ENCODE results near the gene ATP8A2.
"Not testable (repeated sequence)": the region's sequence is repeated elsewhere in the genome, so short reads cannot be mapped to it uniquely, and the experiment has no call there.

Gene ATP8A2

DNA sequence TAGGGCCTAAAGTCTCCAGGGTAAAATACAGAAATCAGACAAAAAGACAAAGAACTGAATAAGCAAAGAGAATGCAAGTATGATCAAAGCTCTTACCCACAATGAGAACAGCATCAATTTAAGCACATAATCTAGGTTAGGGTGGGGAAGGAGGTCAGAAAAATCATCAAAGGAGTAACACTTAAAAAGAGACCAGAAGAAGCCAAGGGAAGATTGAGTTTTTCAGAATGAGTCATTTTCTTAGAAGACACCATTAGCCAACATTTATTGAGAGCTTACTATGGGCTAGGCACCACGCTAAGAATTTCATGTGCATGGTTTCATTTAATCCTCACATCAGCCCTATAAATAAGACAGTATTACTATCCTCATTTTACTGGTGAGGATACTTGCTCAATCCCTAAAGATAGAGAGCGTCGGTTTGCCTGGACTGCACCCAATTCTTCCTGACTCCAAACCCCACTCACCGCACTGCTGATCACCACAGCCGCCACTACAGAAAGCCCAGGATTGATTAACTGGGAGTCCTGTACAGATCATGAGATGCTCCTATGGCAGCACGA lies 681.7 kb downstream of the ATP8A2 start:
- DNase-seq: no peak

DNA sequence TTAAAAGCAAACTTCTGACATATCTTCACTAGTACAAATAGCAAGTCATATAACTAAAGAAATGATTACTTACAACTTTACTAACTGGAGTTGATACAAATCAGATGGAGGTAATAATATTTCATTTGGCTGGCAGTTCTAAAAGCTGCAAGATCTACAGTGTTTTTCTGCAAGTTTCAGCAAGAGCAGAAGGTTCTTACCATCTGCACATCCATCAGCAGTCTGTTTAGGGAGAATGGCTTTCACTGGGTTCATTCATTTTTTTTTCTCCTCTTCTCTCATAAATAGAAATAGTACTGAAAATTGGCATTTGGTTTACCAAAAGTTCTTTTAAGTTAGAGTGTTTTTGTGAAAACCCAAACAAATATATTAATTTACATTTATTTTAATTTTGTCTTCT lies 683.1 kb downstream of the ATP8A2 start:
- no peak for DNase-seq

DNA sequence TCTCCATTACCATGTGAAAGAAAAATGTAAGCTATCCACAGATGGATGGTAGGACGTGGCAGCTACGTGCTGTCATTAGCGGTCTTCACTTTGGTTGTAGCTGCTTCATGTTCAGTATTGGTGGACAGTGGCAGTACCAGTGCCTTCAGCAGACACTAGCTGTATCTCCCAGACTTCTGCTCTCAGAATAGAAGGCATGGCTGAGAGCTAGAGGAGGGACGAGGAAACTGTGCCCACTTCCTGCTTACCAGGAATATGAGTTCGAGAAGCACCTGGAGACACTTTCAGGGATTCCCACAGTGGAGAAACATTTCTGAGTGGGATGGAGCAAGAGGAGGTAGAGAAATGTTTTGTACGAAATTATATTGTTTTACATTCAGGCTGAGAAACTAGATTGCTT lies 686.9 kb downstream of the ATP8A2 start:
- no peak for DNase-seq

DNA sequence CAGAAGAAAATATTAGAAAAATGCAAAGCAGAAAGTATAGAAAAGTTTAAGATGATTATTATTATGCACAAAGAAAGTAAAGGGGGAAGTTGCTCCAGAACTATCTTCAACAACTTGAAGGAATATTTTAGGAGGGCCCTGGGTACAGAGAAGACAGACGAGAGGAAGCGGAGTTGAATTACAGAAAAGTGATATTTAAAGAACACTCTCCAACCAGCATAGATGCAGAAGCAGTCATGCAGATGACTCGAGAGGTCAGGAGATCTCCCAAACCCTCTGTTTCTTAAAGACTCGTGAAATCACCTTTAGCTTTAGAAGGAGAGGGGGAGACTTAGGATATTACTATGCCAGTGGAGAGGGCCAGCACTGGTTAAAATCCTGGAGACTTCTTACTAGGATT lies 688.6 kb downstream of the ATP8A2 start:
- DNase-seq: no peak

DNA sequence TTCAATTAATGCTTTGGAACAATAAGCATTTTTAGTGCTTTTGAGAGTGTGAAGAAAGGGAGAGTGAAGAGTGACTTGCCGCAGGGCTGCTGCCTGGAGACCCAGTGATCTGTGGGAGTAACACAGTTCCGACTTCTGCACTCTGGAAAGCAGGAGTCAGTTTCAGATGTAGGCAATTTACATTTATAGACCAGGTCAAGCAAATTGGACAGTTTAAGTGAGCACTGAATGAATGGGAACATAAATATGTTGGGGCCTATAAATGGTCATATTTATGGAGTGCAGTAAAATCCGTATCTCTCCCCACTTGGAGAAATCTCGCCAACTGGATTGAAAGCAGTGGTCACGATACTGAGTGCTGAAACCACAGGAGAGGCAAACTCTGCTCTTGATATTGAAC lies 689.5 kb downstream of the ATP8A2 start:
- DNase-seq: no peak

DNA sequence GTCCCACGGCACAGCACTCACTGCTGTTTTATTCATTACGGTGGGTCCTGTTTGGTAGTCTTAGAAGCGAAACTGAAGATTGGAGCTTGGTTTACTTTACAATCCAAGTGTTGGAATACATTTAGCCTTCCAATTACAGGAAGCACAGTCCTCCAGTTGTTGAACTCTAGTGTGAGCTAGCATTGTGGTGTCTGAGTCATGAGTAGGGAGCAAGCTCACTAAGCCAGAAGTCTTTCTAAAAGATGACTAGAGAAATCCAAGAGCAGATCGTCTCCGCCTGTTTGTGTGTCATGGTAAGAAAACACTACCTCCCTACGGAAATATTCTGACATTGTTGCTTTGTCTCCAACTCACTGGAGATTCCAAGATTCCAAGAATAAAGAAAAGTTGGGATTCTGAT lies 690.2 kb downstream of the ATP8A2 start:
- DNase-seq: no peak

DNA sequence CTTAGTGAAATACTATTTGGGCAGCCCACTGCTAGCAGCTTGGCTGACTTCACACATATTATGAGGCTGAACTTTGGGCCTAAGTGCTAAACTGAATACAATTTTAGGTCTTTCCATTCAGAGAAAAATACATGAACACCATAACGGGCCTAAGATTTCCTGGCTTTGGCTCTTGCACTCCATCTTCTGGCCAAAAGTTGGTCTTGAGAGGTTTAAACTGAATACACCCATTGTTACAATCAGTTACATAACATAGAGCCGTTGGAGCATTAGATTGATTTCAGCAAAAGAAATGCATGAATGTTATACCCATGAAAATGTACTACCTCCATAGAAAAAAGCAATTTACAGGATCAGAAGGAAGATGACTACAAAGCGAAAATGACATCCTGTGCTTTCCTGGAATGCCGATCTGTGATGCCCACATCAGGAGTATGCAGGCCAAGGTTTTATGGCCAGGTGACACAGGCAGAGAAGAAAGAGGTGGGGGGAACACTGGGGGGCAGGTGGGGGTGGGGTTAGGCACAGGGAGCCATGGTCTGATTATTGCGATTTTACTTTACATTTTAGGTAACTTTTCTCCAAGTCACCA lies 691.2 kb downstream of the ATP8A2 start:
- DNase-seq: peak; percentile 7 to 61 (median 22)

DNA sequence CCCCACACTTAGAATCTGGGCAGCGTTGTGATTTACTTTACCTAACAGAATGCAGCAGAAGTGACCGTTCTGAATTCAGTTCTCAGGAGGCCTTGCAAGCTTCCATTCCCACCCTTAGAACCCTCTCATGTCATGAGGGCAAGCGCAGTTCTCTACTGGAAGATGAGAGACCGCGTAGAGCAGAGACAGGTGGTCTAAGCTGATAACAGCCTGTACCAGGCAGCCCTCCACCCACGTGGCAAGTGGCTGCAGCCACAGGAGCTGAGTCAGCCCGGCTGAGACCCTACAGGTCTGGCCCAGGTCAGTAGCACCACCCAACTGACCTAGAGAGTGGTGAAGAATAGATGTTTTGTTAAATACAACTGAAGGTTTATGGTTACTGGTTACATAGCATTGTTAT lies 694.7 kb downstream of the ATP8A2 start:
- not testable (repeated sequence) for DNase-seq

DNA sequence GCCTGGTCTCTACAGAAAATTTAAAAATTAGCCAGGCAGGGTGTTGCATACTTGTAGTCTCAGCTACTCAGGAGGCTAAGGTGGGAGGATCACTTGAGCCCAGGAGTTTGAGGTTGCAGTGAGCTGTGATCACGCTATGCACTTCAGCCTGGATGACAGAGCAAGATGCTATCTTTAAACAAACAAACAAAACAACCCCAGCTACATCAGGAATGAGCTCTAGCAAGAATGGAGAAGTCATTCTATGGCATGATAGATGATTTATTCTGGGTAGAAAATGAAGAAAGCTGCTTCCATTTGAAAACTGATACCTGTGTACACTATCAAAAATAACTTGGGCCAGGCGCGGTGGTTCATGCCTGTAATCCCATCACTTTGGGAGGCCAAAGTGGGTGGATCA lies 695.8 kb downstream of the ATP8A2 start:
- DNase-seq: no peak

DNA sequence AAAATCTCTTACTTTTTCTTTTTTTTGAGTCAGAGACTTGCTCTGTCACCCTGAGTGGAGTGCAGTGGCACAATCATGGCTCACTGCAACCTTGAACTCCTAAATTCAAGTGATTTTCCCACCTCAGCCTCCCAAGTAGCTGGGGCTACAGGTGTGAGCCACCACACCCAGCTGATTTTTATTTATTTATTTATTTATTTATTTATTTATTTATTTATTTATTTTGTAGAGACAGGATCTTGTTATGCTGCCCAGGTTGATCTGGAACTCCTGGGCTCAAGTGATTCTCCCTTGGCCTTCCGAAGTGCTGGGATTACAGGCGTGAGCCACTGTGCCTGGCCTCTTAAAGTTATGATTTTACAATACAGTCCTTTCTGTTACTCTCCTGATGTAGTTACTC lies 696.6 kb downstream of the ATP8A2 start:
- DNase-seq: not testable (repeated sequence)

DNA sequence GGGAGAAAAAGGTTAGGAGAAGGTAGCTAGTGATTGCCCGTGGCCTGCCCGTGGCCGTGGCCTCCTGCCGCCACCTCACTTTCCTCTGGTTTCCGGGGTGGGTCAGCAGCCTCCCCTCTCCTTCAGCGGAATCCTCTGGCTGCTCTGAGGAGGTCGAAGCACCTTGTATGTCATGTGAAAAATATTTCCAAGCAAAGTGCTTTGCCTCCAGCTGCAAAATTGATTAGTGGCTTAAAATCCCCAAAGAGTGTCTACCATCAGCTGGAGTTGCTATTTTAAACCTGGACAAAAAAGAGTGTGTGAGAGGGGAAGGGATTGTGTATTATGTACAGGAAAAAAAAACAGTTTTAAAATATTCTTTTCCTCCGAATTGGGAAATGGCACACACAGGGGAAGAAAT lies 697.9 kb downstream of the ATP8A2 start:
- DNase-seq: not testable (repeated sequence)

DNA sequence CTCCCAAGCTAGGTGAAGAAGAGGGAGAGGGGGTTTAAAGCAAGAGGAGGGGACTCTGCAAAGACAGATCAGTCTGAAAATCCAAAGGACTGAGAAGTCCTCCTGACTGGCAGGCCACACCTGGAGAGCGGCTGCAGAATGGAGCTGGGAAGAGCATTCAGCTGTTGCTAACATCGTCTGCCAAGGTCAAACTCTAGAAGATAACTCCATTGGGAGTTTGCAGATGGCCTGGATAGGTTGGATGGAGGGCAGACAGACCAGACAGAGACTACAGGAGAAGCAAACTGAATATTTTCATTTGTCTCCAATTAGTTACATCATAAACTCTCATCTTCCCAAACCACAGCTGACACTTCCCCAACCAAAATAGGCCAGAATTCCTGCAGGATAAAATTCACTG lies 699.9 kb downstream of the ATP8A2 start:
- DNase-seq: no peak

DNA sequence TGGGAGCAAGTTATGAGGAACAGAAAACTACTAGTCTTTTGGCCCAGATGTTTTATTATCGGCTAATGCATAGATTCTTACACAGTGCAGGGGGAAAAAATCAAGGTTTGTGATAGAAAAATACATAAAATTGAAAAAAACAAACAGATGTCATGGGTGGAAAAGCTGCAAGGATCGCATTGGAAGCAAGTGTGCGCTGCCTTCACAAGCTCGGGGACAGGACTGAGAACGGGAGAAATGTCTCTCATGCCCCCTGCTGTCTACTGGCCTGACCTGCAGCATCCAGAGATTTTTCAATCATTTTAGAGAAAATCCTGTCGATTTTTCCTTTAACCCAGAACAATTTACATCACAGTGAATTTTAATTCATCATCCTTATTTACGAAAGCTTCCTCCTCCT lies 700.6 kb downstream of the ATP8A2 start:
- DNase-seq: not testable (repeated sequence)

DNA sequence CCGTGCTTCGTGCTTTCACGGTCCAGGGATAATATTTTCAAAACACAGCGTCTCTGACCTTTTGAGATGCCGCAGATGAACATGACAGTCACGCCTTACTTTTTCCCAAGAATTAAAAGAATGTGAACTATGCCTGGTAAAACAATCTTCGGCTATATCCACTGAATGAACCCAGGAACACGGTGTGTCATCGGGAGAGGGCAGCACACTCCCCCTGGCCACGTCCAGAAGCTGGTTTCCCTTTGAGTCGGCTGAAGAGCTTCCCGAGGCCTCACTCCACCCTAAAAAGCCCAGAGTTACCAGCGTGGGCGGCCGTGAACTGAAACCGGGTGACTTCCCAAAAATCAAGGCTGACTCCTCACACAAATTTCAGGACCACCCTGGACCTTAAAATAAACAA lies 702.9 kb downstream of the ATP8A2 start:
- no peak for DNase-seq
